BJ (cell line): ENCODE measurements around the gene XYLT1. TPM values are rescaled to one million over a fixed set of nuclear protein-coding genes. Genes with fewer than 3 reads are reported as not detected.

Source experiments
- CTCF ChIA-PET: fragments of 350-600 bp; formaldehyde crosslinking; extraction: SDS; loops from one replicate; lab custom pipeline; 2021; ENCODE audit warnings: antibody characterized with exemption, inconsistent platforms; lab: Yijun Ruan, JAX
- POLR2A ChIA-PET: fragments of 300-600 bp; sonication (Branson Sonifier 250); formaldehyde crosslinking; extraction: SDS; loops from one replicate; lab custom pipeline; 2021; ENCODE audit warnings: antibody characterized with exemption; lab: Charles Lee
- DNase-seq: peaks from one replicate; pipeline ENCODE4 v3.0.0-alpha.2; 2011; ENCODE audit warnings: low read depth
- H3K27me3 ChIP-seq: 2 replicates; pipeline ENCODE4 v1.6.0; 2011; ENCODE audit warnings: low read length; ENCODE audit not compliant: control insufficient read depth, insufficient read depth
- H3K36me3 ChIP-seq: 2 replicates; pipeline ENCODE4 v1.5.1; 2011; ENCODE audit warnings: low read length; ENCODE audit not compliant: control insufficient read depth, insufficient read depth
- H3K4me3 ChIP-seq: 2 replicates; pipeline ENCODE4 v1.5.1; 2011; ENCODE audit warnings: low read depth, mild to moderate bottlenecking, control low read depth, low read length
- CTCF ChIP-seq: IDR thresholded peaks from 2 replicates; pipeline ENCODE4 v1.5.1; 2011; ENCODE audit warnings: low read depth, mild to moderate bottlenecking, control low read depth, inconsistent platforms, low read length, moderate library complexity; ENCODE audit not compliant: insufficient read depth
- polyA plus RNA-seq: library from polyadenylated mRNA; depleted of rRNA; stranded (reverse); fragments of >200 nt; gene quantifications from 2 replicates; pipeline ENCODE4 v1.2.3, GENCODE V29; 2011

XYLT1 gene
- polyA plus RNA-seq, 1 experiment: 15.9 TPM

- CTCF ChIA-PET: no interaction called here
- Histone ChIP-seq H3K4me3 (no peak overlapping the region), H3K36me3 (no peaks in the 10 kb centered on the region), H3K27me3 (no peaks in the 10 kb centered on the region)
- no peak for DNase-seq
- TF ChIP-seq CTCF: no peak
- POLR2A ChIA-PET: no interaction called here
Measured at GRCh38 chr16:17222871-17223401, 247.8 kb downstream of the XYLT1 start.

GRCh38 chr16:17219991-17220390, 250.8 kb downstream of the XYLT1 start:
- no peak for DNase-seq
- POLR2A ChIA-PET: no interaction called here
- Histone ChIP-seq H3K36me3 (peaks cover under 1% of the 10 kb centered on the region; the same call in 1 of the 2 replicates), H3K27me3 (no peaks in the 10 kb centered on the region), H3K4me3 (no peak overlapping the region)
- CTCF ChIA-PET: interaction anchor here (1.3 kb wide), 1 partner anchor 14 kb away, joined by 4 read pairs; no protein-coding TSS in a partner anchor
- TF ChIP-seq CTCF: no peak

- Histone ChIP-seq H3K4me3 (no peak overlapping the region), H3K36me3 (peaks cover 1% of the 10 kb centered on the region; the same call in 1 of the 2 replicates), H3K27me3 (no peaks in the 10 kb centered on the region)
- CTCF ChIA-PET: no interaction called here
- no peak for TF ChIP-seq CTCF
- DNase-seq: no peak
- POLR2A ChIA-PET: no interaction called here
Measured at GRCh38 chr16:17215936-17216335, 254.8 kb downstream of the XYLT1 start.

- ChIA-PET POLR2A (no interaction called here), CTCF (interaction anchor here (0.9 kb wide), 1 partner anchor 245 kb away, joined by 3 read pairs; no protein-coding TSS in a partner anchor)
- no peak for DNase-seq
- TF ChIP-seq CTCF: no peak
- Histone ChIP-seq H3K27me3 (no peaks in the 10 kb centered on the region), H3K4me3 (no peak overlapping the region), H3K36me3 (peaks cover 1% of the 10 kb centered on the region; the same call in 1 of the 2 replicates)
Measured at GRCh38 chr16:17215306-17215705, 255.5 kb downstream of the XYLT1 start.

- H3K36me3 ChIP-seq: peaks cover 1% of the 10 kb centered on the region; the same call in 1 of the 2 replicates
- no peak for TF ChIP-seq CTCF
- CTCF ChIA-PET: no interaction called here
- H3K27me3 ChIP-seq: no peaks in the 10 kb centered on the region
- H3K4me3 ChIP-seq: no peak overlapping the region
- POLR2A ChIA-PET: no interaction called here
- DNase-seq: no peak
Measured at GRCh38 chr16:17213974-17214373, 256.8 kb downstream of the XYLT1 start.
